ENCODE measurements around the gene SNPH. TPM values are rescaled to one million over a fixed set of nuclear protein-coding genes. Genes with fewer than 3 reads are reported as not detected.
A peak's percentile ranks its signal among the peaks of the same experiment; 100 is the strongest.
"Not testable (repeated sequence)": the region's sequence is repeated elsewhere in the genome, so short reads cannot be mapped to it uniquely, and the experiment has no call there.

The SNPH gene
- total RNA-seq, 4 donors from 2014 or later: 2.1 to 14.0 (median 4.5) TPM

- no peak for DNase-seq
- H3K36me3 ChIP-seq: no peaks in the 10 kb centered on the region
- no peaks in the 10 kb centered on the region for H3K27me3 ChIP-seq
- H3K27ac ChIP-seq: peak overlapping the region in 1 of 2 donors; percentile 60
- TF ChIP-seq, protein P1, sequence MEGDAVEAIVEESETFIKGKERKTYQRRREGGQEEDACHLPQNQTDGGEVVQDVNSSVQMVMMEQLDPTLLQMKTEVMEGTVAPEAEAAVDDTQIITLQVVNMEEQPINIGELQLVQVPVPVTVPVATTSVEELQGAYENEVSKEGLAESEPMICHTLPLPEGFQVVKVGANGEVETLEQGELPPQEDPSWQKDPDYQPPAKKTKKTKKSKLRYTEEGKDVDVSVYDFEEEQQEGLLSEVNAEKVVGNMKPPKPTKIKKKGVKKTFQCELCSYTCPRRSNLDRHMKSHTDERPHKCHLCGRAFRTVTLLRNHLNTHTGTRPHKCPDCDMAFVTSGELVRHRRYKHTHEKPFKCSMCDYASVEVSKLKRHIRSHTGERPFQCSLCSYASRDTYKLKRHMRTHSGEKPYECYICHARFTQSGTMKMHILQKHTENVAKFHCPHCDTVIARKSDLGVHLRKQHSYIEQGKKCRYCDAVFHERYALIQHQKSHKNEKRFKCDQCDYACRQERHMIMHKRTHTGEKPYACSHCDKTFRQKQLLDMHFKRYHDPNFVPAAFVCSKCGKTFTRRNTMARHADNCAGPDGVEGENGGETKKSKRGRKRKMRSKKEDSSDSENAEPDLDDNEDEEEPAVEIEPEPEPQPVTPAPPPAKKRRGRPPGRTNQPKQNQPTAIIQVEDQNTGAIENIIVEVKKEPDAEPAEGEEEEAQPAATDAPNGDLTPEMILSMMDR (IDR thresholded peaks at IDR 0.05): no peak
- no peak for TF ChIP-seq POLR2A (IDR thresholded peaks at IDR 0.05)
- intact Hi-C loops (cut with DNase I; ENCODE audit: low total_unique reads): no loop called here
- no peaks in the 10 kb centered on the region for H3K4me1 ChIP-seq
- no peaks in the 10 kb centered on the region for H3K9me3 ChIP-seq
- no peak overlapping the region for H3K4me3 ChIP-seq
Observed at GRCh38 chr20:1338801-1339200, 72.7 kb downstream of the SNPH start.

- H3K4me3 ChIP-seq: no peak overlapping the region
- H3K4me1 ChIP-seq: no peaks in the 10 kb centered on the region
- no peaks in the 10 kb centered on the region for H3K27me3 ChIP-seq
- TF ChIP-seq, protein P1 (IDR thresholded peaks at IDR 0.05): no peak
- TF ChIP-seq POLR2A (IDR thresholded peaks at IDR 0.05): no peak
- H3K9me3 ChIP-seq: no peaks in the 10 kb centered on the region
- intact Hi-C loops (cut with DNase I; ENCODE audit: low total_unique reads): no loop called here
- no peaks in the 10 kb centered on the region for H3K36me3 ChIP-seq
- DNase-seq: no peak
- no peak overlapping the region for H3K27ac ChIP-seq
Observed at GRCh38 chr20:1341561-1342265, 75.6 kb downstream of the SNPH start.

DNA sequence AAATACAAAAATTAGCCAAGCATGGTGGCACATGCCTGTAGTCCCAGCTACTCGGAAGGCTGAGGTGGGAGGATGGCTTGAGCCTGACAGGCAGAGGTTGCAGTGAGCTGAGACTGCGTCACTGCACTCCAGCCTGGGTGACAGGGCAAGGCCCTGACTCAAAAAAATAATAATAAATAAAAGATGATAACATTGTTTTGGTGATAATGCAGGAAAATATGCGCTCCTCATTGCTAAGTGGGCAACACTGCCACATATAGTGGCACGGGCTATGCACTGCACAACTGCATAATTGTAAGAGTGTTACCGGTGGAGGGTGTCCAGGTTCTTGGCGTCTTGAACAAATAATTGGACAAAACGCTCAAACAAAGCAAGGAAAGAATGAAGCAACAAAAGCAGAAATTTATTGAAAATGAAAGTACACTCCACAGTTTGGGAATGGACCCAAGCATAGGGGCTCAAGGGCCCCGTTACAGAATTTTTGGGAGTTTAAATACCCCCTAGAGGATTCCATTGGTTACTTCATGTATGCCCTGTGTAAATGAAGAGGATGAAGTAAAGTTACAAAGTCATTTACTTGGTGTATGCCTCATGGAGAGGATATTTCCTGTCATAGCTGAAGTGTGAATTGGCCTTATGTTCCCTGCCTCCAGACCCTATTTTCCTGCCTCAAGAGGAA lies 77.5 kb downstream of the SNPH start:
- H3K4me1 ChIP-seq; intact Hi-C loops (cut with DNase I; ENCODE audit: low total_unique reads); H3K9me3 ChIP-seq; H3K27me3 ChIP-seq; H3K27ac ChIP-seq; H3K4me3 ChIP-seq; DNase-seq; H3K36me3 ChIP-seq: not testable (repeated sequence)

DNA sequence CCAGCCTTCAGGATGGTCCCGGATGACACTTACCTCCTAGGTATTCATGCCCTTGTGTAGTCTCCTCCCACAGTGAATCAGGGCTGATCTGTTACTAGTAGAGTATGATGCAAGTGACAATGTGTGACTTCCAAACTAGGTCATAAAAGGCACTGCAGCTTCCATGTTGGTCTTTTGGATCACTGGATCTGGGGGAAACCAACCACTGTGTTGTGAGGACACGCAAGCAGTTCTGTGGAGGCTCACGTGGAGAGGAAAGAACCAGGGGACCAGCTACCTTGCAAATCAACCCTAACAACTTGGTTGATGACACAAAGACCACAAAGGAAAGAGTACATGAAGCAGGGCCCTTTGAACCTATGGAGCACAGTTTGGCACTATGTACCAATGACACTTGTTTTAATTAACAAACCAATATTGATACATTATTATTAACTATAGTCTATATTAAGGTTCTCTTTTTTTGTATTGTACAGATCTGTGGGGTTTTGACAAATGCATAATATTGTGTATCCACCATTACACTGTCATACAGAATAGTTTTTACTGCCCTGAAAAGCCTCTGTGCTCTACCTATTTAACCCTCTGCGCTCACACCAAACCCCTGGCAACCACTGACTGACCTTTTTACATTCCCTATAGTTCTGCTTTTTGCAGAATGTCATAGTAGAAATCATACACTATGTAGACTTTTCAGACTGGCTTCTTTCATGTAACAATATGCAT lies 79.1 kb downstream of the SNPH start:
- Histone ChIP-seq H3K4me1 (no peaks in the 10 kb centered on the region), H3K36me3 (no peaks in the 10 kb centered on the region), H3K4me3 (no peak overlapping the region), H3K9me3 (no peaks in the 10 kb centered on the region), H3K27me3 (no peaks in the 10 kb centered on the region), H3K27ac (no peak overlapping the region)
- intact Hi-C loops (cut with DNase I; ENCODE audit: low total_unique reads): no loop called here
- TF ChIP-seq, protein P1 (IDR thresholded peaks at IDR 0.05): no peak
- no peak for TF ChIP-seq POLR2A (IDR thresholded peaks at IDR 0.05)
- DNase-seq: no peak

- Histone ChIP-seq H3K4me1 (no peaks in the 10 kb centered on the region), H3K36me3 (no peaks in the 10 kb centered on the region), H3K9me3 (no peaks in the 10 kb centered on the region), H3K27ac (no peak overlapping the region), H3K4me3 (no peak overlapping the region), H3K27me3 (no peaks in the 10 kb centered on the region)
- no peak for TF ChIP-seq POLR2A (IDR thresholded peaks at IDR 0.05)
- TF ChIP-seq, protein P1 (IDR thresholded peaks at IDR 0.05): no peak
- intact Hi-C loops (cut with DNase I; ENCODE audit: low total_unique reads): no loop called here
- DNase-seq: no peak
Observed at GRCh38 chr20:1345756-1346093, 79.6 kb downstream of the SNPH start.
